ENCODE measurements around the gene APOL6. TPM values are rescaled to one million over a fixed set of nuclear protein-coding genes. Genes with fewer than 3 reads are reported as not detected.

APOL6 gene
- total RNA-seq, 1 experiment from 2014 or later = 0.37 TPM

- H3K4me2 ChIP-seq (ENCODE audit: low read depth, low read length, poor library complexity, severe bottlenecking) = no peak overlapping the region
- H3K36me3 ChIP-seq (ENCODE audit: insufficient read depth, low read length) = no peaks in the 10 kb centered on the region
- no peaks in the 10 kb centered on the region for H3K79me2 ChIP-seq (ENCODE audit: low read length)
- H2AFZ ChIP-seq (ENCODE audit: low read length) = no peak overlapping the region
- DNase-seq = peak; percentile 31
- no peaks in the 10 kb centered on the region for H4K20me1 ChIP-seq (ENCODE audit: insufficient read depth, low read depth, low read length)
- H3K9me3 ChIP-seq (ENCODE audit: low read length) = no peaks in the 10 kb centered on the region
- H3K4me1 ChIP-seq (ENCODE audit: low read length) = peaks cover 5% of the 10 kb centered on the region; the same call in 1 of the 2 replicates
- H3K9me2 ChIP-seq (replicated peaks; ENCODE audit: insufficient read depth, low read length) = no peaks in the 10 kb centered on the region
- no peak overlapping the region for H3K4me3 ChIP-seq (ENCODE audit: low read length)
- H3K9ac ChIP-seq (ENCODE audit: low read length) = no peak overlapping the region
- no peaks in the 10 kb centered on the region for H3K27me3 ChIP-seq (ENCODE audit: low read length)
- H3K27ac ChIP-seq (ENCODE audit: low read length) = no peak overlapping the region
Measured at GRCh38 chr22:35629406-35630216, 18.6 kb upstream of the APOL6 start.

GRCh38 chr22:35630387-35630793 lies 17.9 kb upstream of the APOL6 start:
- H3K36me3 ChIP-seq (ENCODE audit: insufficient read depth, low read length) = no peaks in the 10 kb centered on the region
- H3K27ac ChIP-seq (ENCODE audit: low read length) = no peak overlapping the region
- DNase-seq = peak; percentile 41
- no peaks in the 10 kb centered on the region for H3K27me3 ChIP-seq (ENCODE audit: low read length)
- H3K9ac ChIP-seq (ENCODE audit: low read length) = no peak overlapping the region
- no peak overlapping the region for H3K4me3 ChIP-seq (ENCODE audit: low read length)
- H3K4me1 ChIP-seq (ENCODE audit: low read length) = peaks cover 13% of the 10 kb centered on the region
- no peaks in the 10 kb centered on the region for H3K9me2 ChIP-seq (replicated peaks; ENCODE audit: insufficient read depth, low read length)
- H3K79me2 ChIP-seq (ENCODE audit: low read length) = no peaks in the 10 kb centered on the region
- no peaks in the 10 kb centered on the region for H3K9me3 ChIP-seq (ENCODE audit: low read length)
- no peak overlapping the region for H3K4me2 ChIP-seq (ENCODE audit: low read depth, low read length, poor library complexity, severe bottlenecking)
- no peak overlapping the region for H2AFZ ChIP-seq (ENCODE audit: low read length)
- no peaks in the 10 kb centered on the region for H4K20me1 ChIP-seq (ENCODE audit: insufficient read depth, low read depth, low read length)

GRCh38 chr22:35630891-35631290 lies 17.4 kb upstream of the APOL6 start:
- Histone ChIP-seq H3K27ac (ENCODE audit: low read length) (no peak overlapping the region), H3K27me3 (ENCODE audit: low read length) (no peaks in the 10 kb centered on the region), H3K9ac (ENCODE audit: low read length) (no peak overlapping the region), H3K36me3 (ENCODE audit: insufficient read depth, low read length) (no peaks in the 10 kb centered on the region), H3K79me2 (ENCODE audit: low read length) (no peaks in the 10 kb centered on the region), H2AFZ (ENCODE audit: low read length) (no peak overlapping the region), H3K9me3 (ENCODE audit: low read length) (no peaks in the 10 kb centered on the region), H3K4me1 (ENCODE audit: low read length) (peaks cover 13% of the 10 kb centered on the region), H4K20me1 (ENCODE audit: insufficient read depth, low read depth, low read length) (no peaks in the 10 kb centered on the region), H3K4me2 (ENCODE audit: low read depth, low read length, poor library complexity, severe bottlenecking) (no peak overlapping the region), H3K9me2 (replicated peaks; ENCODE audit: insufficient read depth, low read length) (no peaks in the 10 kb centered on the region), H3K4me3 (ENCODE audit: low read length) (no peak overlapping the region)
- peak; percentile 25 for DNase-seq

GRCh38 chr22:35631597-35631996 lies 16.6 kb upstream of the APOL6 start:
- Histone ChIP-seq H3K4me3 (ENCODE audit: low read length) (no peak overlapping the region), H3K27me3 (ENCODE audit: low read length) (no peaks in the 10 kb centered on the region), H3K4me1 (ENCODE audit: low read length) (peaks cover 13% of the 10 kb centered on the region), H3K9me3 (ENCODE audit: low read length) (no peaks in the 10 kb centered on the region), H3K36me3 (ENCODE audit: insufficient read depth, low read length) (no peaks in the 10 kb centered on the region), H3K27ac (ENCODE audit: low read length) (no peak overlapping the region), H3K79me2 (ENCODE audit: low read length) (no peaks in the 10 kb centered on the region), H2AFZ (ENCODE audit: low read length) (no peak overlapping the region), H3K4me2 (ENCODE audit: low read depth, low read length, poor library complexity, severe bottlenecking) (no peak overlapping the region), H3K9me2 (replicated peaks; ENCODE audit: insufficient read depth, low read length) (no peaks in the 10 kb centered on the region), H3K9ac (ENCODE audit: low read length) (no peak overlapping the region), H4K20me1 (ENCODE audit: insufficient read depth, low read depth, low read length) (no peaks in the 10 kb centered on the region)
- DNase-seq = peak; percentile 86

- Histone ChIP-seq H3K4me3 (ENCODE audit: low read length) (no peak overlapping the region), H3K9me2 (replicated peaks; ENCODE audit: insufficient read depth, low read length) (no peaks in the 10 kb centered on the region), H2AFZ (ENCODE audit: low read length) (no peak overlapping the region), H3K27ac (ENCODE audit: low read length) (no peak overlapping the region), H3K27me3 (ENCODE audit: low read length) (no peaks in the 10 kb centered on the region), H3K4me2 (ENCODE audit: low read depth, low read length, poor library complexity, severe bottlenecking) (no peak overlapping the region), H4K20me1 (ENCODE audit: insufficient read depth, low read depth, low read length) (no peaks in the 10 kb centered on the region), H3K9ac (ENCODE audit: low read length) (no peak overlapping the region), H3K9me3 (ENCODE audit: low read length) (no peaks in the 10 kb centered on the region), H3K36me3 (ENCODE audit: insufficient read depth, low read length) (no peaks in the 10 kb centered on the region), H3K4me1 (ENCODE audit: low read length) (peaks cover 7% of the 10 kb centered on the region), H3K79me2 (ENCODE audit: low read length) (no peaks in the 10 kb centered on the region)
- no peak for DNase-seq
Measured at GRCh38 chr22:35632935-35633334, 15.3 kb upstream of the APOL6 start.

GRCh38 chr22:35633520-35633919 lies 14.7 kb upstream of the APOL6 start:
- Histone ChIP-seq H3K27ac (ENCODE audit: low read length) (no peak overlapping the region), H3K27me3 (ENCODE audit: low read length) (no peaks in the 10 kb centered on the region), H3K9ac (ENCODE audit: low read length) (no peak overlapping the region)

GRCh38 chr22:35634015-35634414 lies 14.2 kb upstream of the APOL6 start:
- no peak overlapping the region for H3K9ac ChIP-seq (ENCODE audit: low read length)
- H3K4me2 ChIP-seq (ENCODE audit: low read depth, low read length, poor library complexity, severe bottlenecking) = no peak overlapping the region
- peaks cover 7% of the 10 kb centered on the region for H3K4me1 ChIP-seq (ENCODE audit: low read length)

More at GRCh38 chr22:35633520-35633919, 14.7 kb upstream of the APOL6 start:
- H2AFZ ChIP-seq (ENCODE audit: low read length) = no peak overlapping the region
- peaks cover 7% of the 10 kb centered on the region for H3K4me1 ChIP-seq (ENCODE audit: low read length)
- H3K4me3 ChIP-seq (ENCODE audit: low read length) = no peak overlapping the region
- H3K9me2 ChIP-seq (replicated peaks; ENCODE audit: insufficient read depth, low read length) = no peaks in the 10 kb centered on the region
- H3K9me3 ChIP-seq (ENCODE audit: low read length) = no peaks in the 10 kb centered on the region
- no peaks in the 10 kb centered on the region for H4K20me1 ChIP-seq (ENCODE audit: insufficient read depth, low read depth, low read length)
- H3K36me3 ChIP-seq (ENCODE audit: insufficient read depth, low read length) = no peaks in the 10 kb centered on the region
- H3K79me2 ChIP-seq (ENCODE audit: low read length) = no peaks in the 10 kb centered on the region
- no peak overlapping the region for H3K4me2 ChIP-seq (ENCODE audit: low read depth, low read length, poor library complexity, severe bottlenecking)
- DNase-seq = no peak

GRCh38 chr22:35634943-35635540 lies 13.2 kb upstream of the APOL6 start:
- Histone ChIP-seq H3K27ac (ENCODE audit: low read length) (no peak overlapping the region), H3K27me3 (ENCODE audit: low read length) (no peaks in the 10 kb centered on the region), H3K4me1 (ENCODE audit: low read length) (peaks cover 7% of the 10 kb centered on the region), H3K79me2 (ENCODE audit: low read length) (no peaks in the 10 kb centered on the region), H3K36me3 (ENCODE audit: insufficient read depth, low read length) (no peaks in the 10 kb centered on the region), H3K9ac (ENCODE audit: low read length) (no peak overlapping the region), H2AFZ (ENCODE audit: low read length) (no peak overlapping the region), H3K9me3 (ENCODE audit: low read length) (no peaks in the 10 kb centered on the region), H3K4me3 (ENCODE audit: low read length) (no peak overlapping the region), H4K20me1 (ENCODE audit: insufficient read depth, low read depth, low read length) (no peaks in the 10 kb centered on the region), H3K9me2 (replicated peaks; ENCODE audit: insufficient read depth, low read length) (no peaks in the 10 kb centered on the region), H3K4me2 (ENCODE audit: low read depth, low read length, poor library complexity, severe bottlenecking) (no peak overlapping the region)
- DNase-seq = peak; percentile 54

More at GRCh38 chr22:35634015-35634414, 14.2 kb upstream of the APOL6 start:
- Histone ChIP-seq H3K9me2 (replicated peaks; ENCODE audit: insufficient read depth, low read length) (no peaks in the 10 kb centered on the region), H3K36me3 (ENCODE audit: insufficient read depth, low read length) (no peaks in the 10 kb centered on the region), H3K27me3 (ENCODE audit: low read length) (no peaks in the 10 kb centered on the region), H4K20me1 (ENCODE audit: insufficient read depth, low read depth, low read length) (no peaks in the 10 kb centered on the region), H2AFZ (ENCODE audit: low read length) (no peak overlapping the region), H3K9me3 (ENCODE audit: low read length) (no peaks in the 10 kb centered on the region), H3K79me2 (ENCODE audit: low read length) (no peaks in the 10 kb centered on the region), H3K4me3 (ENCODE audit: low read length) (no peak overlapping the region), H3K27ac (ENCODE audit: low read length) (no peak overlapping the region)
- no peak for DNase-seq

Measured in Karpas-422 (cell line).